Measurements from ENCODE around the gene PCK1. TPM values are rescaled to one million over a fixed set of nuclear protein-coding genes. Genes with fewer than 3 reads are reported as not detected.
A peak's percentile ranks its signal among the peaks of the same experiment; 100 is the strongest.

The PCK1 gene
- total and polyA plus RNA-seq, 4 donors: 0.21 to 49.2 (median 0.54) TPM

DNA sequence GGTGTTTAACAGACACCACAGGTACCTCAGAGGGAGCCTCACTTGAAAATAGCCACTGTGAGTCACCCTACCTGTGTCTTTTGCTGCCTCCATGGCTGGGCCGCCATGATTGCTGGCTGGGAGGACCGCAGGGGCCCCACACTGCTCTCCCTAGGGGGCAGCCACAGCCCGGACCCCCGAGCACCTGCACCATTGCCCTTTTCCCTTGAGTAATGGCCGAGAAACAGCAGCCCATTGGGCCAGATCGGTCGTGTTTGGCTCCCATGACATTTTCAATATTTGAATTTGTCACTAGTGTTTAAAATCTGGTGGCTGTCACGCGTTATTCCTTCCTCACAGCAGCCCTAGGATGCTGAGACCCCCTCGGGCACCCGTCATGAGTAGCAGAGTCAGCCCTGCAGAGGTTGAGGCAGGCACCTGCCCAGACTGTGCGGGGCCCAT lies 52.6 kb downstream of the PCK1 start:
- Histone ChIP-seq H3K4me1 (ENCODE audit: control insufficient read depth in 1 of 2, insufficient read depth in 2 of 2, low read length in 2 of 2) (no peaks in the 10 kb centered on the region), H3K27ac (ENCODE audit: low read depth in 1 of 2, low read length in 2 of 2) (no peak overlapping the region), H3K27me3 (ENCODE audit: control insufficient read depth in 1 of 2, insufficient read depth in 2 of 2, low read length in 1 of 2) (no peaks in the 10 kb centered on the region), H3K9me3 (ENCODE audit: control insufficient read depth, low read length) (no peaks in the 10 kb centered on the region), H3K36me3 (ENCODE audit: control insufficient read depth in 1 of 2, insufficient read depth in 2 of 2, low read length in 1 of 2) (no peaks in the 10 kb centered on the region), H3K4me3 (ENCODE audit: low read length in 2 of 2) (no peak overlapping the region)
- DNase-seq: no peak
- no peak for ATAC-seq (ENCODE audit: low FRiP score)
- intact Hi-C loops (cut with DNase I): no loop called here
- WGBS, 2 donors: 89 to 92% methylated on average over 12 of the region's 12 CpGs

DNA sequence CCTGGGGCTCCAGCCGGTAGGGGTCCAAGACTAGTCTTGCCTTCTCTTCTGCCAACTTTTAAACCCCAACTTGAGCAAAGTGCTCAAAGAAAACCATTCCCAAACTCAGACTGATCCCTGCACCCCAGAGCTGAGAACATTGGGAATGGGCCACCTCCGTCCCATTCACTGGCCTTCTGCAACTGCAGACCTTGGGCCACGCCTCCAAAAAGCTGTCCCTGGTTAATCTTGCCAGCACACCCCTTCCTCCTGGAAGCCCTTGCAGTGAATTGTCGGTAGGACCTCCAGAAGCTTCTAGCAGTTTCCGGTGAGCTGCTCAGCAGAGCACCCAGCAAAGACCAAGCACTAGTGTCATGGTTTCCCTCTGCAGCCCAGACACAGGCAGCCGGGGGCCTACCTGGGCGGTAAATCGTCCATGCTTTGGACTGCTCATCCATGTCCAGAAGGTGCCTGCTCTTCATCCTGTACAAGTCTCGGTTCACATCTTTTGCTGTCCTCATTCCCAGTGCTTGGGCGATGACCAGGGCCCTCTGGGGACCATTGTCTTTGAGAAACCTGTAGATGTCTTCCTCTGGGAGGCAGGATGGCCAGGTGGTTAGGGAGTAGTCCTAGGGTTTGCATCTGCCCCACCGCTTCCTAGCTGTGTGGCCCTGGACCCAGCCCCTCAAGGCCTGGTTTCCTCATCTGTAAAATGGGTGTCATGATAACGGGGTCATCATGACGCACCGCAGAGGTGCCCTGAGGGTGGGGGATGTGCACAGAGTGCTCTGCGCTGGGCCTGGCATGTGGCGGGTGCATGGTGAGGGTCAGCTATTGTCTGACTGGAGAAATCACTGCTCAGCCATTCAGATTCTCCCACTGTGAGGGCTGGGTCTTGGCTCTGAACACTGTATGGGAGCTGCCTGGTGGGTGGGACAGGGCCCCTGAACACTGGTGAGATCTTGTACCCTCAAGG lies 53.9 kb downstream of the PCK1 start:
- Histone ChIP-seq H3K27me3 (ENCODE audit: control insufficient read depth in 1 of 2, insufficient read depth in 2 of 2, low read length in 1 of 2) (no peaks in the 10 kb centered on the region), H3K9me3 (ENCODE audit: control insufficient read depth, low read length) (no peaks in the 10 kb centered on the region), H3K4me3 (ENCODE audit: low read length in 2 of 2) (no peak overlapping the region), H3K36me3 (ENCODE audit: control insufficient read depth in 1 of 2, insufficient read depth in 2 of 2, low read length in 1 of 2) (no peaks in the 10 kb centered on the region), H3K4me1 (ENCODE audit: control insufficient read depth in 1 of 2, insufficient read depth in 2 of 2, low read length in 2 of 2) (no peaks in the 10 kb centered on the region), H3K27ac (ENCODE audit: low read depth in 1 of 2, low read length in 2 of 2) (no peak overlapping the region)
- intact Hi-C loops (cut with DNase I): no loop called here
- ATAC-seq (ENCODE audit: low FRiP score) (no peak), DNase-seq (peak in 1 of 2 donors; percentile 27)
- WGBS, 2 donors: 94% methylated on average over 16 of the region's 16 CpGs

GRCh38 chr20:57615445-57615811 lies 54.5 kb downstream of the PCK1 start:
- Histone ChIP-seq H3K4me3 (ENCODE audit: low read length in 2 of 2) (no peak overlapping the region), H3K36me3 (ENCODE audit: control insufficient read depth in 1 of 2, insufficient read depth in 2 of 2, low read length in 1 of 2) (no peaks in the 10 kb centered on the region), H3K4me1 (ENCODE audit: control insufficient read depth in 1 of 2, insufficient read depth in 2 of 2, low read length in 2 of 2) (no peaks in the 10 kb centered on the region), H3K9me3 (ENCODE audit: control insufficient read depth, low read length) (no peaks in the 10 kb centered on the region), H3K27ac (ENCODE audit: low read depth in 1 of 2, low read length in 2 of 2) (no peak overlapping the region), H3K27me3 (ENCODE audit: control insufficient read depth in 1 of 2, insufficient read depth in 2 of 2, low read length in 1 of 2) (no peaks in the 10 kb centered on the region)
- DNase-seq (peak; percentile 14 to 57), ATAC-seq (ENCODE audit: low FRiP score) (no peak)
- 79 to 88% methylated on average over 8 of the region's 8 CpGs for WGBS, 2 donors
- intact Hi-C loops (cut with DNase I): no loop called here

- no peak for ATAC-seq (ENCODE audit: low FRiP score)
- WGBS, 2 donors: 91 to 94% methylated on average over 20 of the region's 20 CpGs
- intact Hi-C loops (cut with DNase I): no loop called here
- Histone ChIP-seq H3K9me3 (ENCODE audit: control insufficient read depth, low read length) (no peaks in the 10 kb centered on the region), H3K36me3 (ENCODE audit: control insufficient read depth in 1 of 2, insufficient read depth in 2 of 2, low read length in 1 of 2) (no peaks in the 10 kb centered on the region), H3K4me3 (ENCODE audit: low read length in 2 of 2) (no peak overlapping the region), H3K4me1 (ENCODE audit: control insufficient read depth in 1 of 2, insufficient read depth in 2 of 2, low read length in 2 of 2) (no peaks in the 10 kb centered on the region), H3K27me3 (ENCODE audit: control insufficient read depth in 1 of 2, insufficient read depth in 2 of 2, low read length in 1 of 2) (no peaks in the 10 kb centered on the region), H3K27ac (ENCODE audit: low read depth in 1 of 2, low read length in 2 of 2) (no peak overlapping the region)
- peak; percentile 23 to 74 for DNase-seq
These were observed 55.4 kb downstream of the PCK1 start for GRCh38 chr20:57616143-57616951.

GRCh38 chr20:57617079-57617795 lies 56.3 kb downstream of the PCK1 start:
- no peak overlapping the region for H3K27ac ChIP-seq (ENCODE audit: low read depth in 1 of 2, low read length in 2 of 2)
- no peaks in the 10 kb centered on the region for H3K9me3 ChIP-seq (ENCODE audit: control insufficient read depth, low read length)
- H3K4me3 ChIP-seq (ENCODE audit: low read length in 2 of 2): no peak overlapping the region
- DNase-seq: peak; percentile 38 to 59
- no peak for ATAC-seq (ENCODE audit: low FRiP score)
- 90 to 94% methylated on average over 6 of the region's 6 CpGs for WGBS, 2 donors
- H3K27me3 ChIP-seq (ENCODE audit: control insufficient read depth in 1 of 2, insufficient read depth in 2 of 2, low read length in 1 of 2): no peaks in the 10 kb centered on the region
- no peaks in the 10 kb centered on the region for H3K36me3 ChIP-seq (ENCODE audit: control insufficient read depth in 1 of 2, insufficient read depth in 2 of 2, low read length in 1 of 2)
- intact Hi-C loops (cut with DNase I): no loop called here
- no peaks in the 10 kb centered on the region for H3K4me1 ChIP-seq (ENCODE audit: control insufficient read depth in 1 of 2, insufficient read depth in 2 of 2, low read length in 2 of 2)

Other genes starting within 250 kb of the PCK1 start
- not detected for gene SPO11, start 231.3 kb upstream of the PCK1 start, total RNA-seq
- gene SPO11, start 231.3 kb upstream of the PCK1 start, polyA plus RNA-seq: not detected
- gene RAE1, start 209.9 kb upstream of the PCK1 start, total RNA-seq: 10 to 100 TPM; 11.6 to 19.4 TPM
- gene RAE1, start 209.9 kb upstream of the PCK1 start, polyA plus RNA-seq: 1 to 10 TPM; 3.6 to 9.9 TPM
- gene RBM38, start 169.7 kb upstream of the PCK1 start, total RNA-seq: 10 to 100 TPM; 19.3 to 20.7 TPM
- 10 to 100 TPM in 1 of 2 donors, 1 to 10 TPM in 1; 7.3 to 14.7 TPM for gene RBM38, start 169.7 kb upstream of the PCK1 start, polyA plus RNA-seq
- gene CTCFL, start 36.0 kb upstream of the PCK1 start, total RNA-seq: not detected
- gene CTCFL, start 36.0 kb upstream of the PCK1 start, polyA plus RNA-seq: not detected
- 1 to 10 TPM in 1 of 2 donors, under 1 TPM in 1; 0.88 to 1.6 TPM for gene ZBP1, start 59.3 kb downstream of the PCK1 start, total RNA-seq
- gene ZBP1, start 59.3 kb downstream of the PCK1 start, polyA plus RNA-seq: under 1 TPM; 0.20 to 0.50 TPM
- gene PMEPA1, start 148.9 kb downstream of the PCK1 start, total RNA-seq: 100 to 1,000 TPM; 167 to 188 TPM
- gene PMEPA1, start 148.9 kb downstream of the PCK1 start, polyA plus RNA-seq: 10 to 100 TPM; 31.4 to 46.7 TPM